GM03348 (cell line): ENCODE results near the gene PALS1.
A peak's percentile ranks its signal among the peaks of the same experiment; 100 is the strongest.

Source experiments
- DNase-seq: peaks from one replicate; pipeline ENCODE4 v3.0.0; 2012; ENCODE audit warnings: low spot score

PALS1 gene

GRCh38 chr14:67241411-67242167, at the start of gene PALS1:
Gene PALS1 (plus strand): TSS chr14:67241435. CDS start chr14:67279171, 37,736 bp downstream.
- DNase-seq, result peak; percentile 65

GRCh38 chr14:67191768-67192290, 49.4 kb upstream of the PALS1 start:
- DNase-seq, result no peak

DNA sequence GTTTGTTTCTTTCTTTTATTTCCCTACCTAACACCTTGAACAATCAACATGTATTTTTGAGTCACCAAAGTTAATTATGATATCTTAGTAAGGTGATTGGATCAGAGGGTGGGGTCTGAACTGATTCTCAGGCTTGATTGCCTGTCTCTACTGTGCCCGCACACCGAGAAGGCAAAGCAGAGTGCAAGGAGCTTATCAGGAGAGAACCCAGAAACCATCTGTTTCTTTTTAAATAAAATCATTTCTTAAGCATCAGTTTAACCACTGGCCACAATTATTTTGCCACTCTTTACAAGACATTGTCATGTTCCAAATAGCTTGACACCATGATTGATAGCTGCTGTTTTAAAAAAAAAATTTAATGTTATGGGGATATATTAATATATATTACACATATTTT, 48.9 kb upstream of the PALS1 start:
- DNase-seq, result no peak

- no peak for DNase-seq
Observed at GRCh38 chr14:67195279-67195678, 46.0 kb upstream of the PALS1 start.

- DNase-seq, result no peak
Observed at GRCh38 chr14:67199016-67199415, 42.2 kb upstream of the PALS1 start.

DNA sequence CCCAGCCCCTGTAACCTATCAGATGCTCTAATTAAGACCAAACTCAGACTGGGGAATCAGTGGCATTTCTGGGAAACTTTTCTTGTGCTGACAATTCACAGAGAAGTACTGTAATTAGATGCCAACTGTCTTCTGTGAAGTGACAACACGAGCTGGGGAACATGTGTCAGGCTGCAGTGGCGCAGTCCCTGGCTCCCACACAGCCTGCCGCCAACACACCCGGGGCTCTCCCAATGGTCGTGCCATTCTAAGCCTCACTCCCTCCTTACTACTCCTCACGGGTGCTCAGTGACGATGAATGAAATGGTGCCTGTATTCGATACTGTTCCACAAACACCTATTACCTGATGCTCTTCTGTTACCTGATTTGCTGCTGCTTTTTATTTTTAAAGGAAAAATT, 33.4 kb upstream of the PALS1 start:
- no peak for DNase-seq

DNA sequence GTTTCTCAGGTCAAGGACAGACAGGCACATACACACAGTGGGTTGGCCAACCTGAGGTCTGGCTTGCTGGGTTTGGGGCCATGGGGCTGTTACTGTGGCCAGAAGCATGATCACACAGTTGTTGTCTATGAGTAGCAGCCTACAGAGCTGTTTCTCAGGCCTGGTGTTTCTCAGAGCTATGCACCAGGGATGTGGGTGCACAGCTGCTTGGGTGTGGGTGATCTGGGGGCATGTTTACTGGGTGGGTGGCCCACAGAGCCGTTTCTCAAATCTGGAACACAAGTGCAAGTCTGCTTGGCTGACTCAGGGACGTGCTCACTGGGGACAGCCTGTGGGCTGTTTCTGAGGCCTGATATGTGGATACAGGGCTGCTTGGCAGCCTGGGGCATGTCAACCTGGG, 23.1 kb upstream of the PALS1 start:
- no peak for DNase-seq

DNA sequence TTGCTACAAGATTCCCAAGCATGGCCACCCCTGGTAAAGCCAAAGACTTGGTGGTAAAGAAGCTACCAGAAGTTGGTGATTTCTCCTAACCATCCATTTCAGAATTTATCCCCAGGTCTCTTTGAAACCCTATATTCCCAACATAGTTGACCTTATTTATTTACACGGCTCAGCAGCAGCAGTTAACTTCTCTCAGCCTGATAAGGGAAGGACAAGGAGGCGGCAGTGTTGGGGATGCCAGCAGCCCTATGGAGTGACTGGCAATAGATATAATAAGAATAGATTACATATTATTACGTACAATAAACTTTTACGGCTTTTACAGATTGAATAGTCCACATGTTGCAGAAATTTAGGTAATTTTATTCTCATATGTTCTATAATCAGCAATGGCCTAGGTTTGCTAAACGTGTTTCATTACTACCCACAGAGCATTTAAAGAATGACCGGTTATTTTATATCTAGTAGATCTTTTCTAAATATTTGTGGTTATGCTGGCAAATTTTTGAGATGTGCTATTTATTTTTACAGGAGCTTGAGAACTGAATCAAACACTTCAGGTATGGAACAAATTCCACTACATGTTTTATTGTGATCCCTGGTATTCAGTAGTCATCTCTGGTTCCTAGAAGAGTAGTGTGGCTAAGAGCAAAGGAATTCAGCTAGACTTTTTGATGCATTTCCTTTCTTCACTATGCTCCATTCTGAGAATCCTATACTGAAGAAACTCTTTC, 19.8 kb upstream of the PALS1 start:
- DNase-seq, result peak; percentile 71

- no peak for DNase-seq
Observed at GRCh38 chr14:67221982-67222328, 19.3 kb upstream of the PALS1 start.

DNA sequence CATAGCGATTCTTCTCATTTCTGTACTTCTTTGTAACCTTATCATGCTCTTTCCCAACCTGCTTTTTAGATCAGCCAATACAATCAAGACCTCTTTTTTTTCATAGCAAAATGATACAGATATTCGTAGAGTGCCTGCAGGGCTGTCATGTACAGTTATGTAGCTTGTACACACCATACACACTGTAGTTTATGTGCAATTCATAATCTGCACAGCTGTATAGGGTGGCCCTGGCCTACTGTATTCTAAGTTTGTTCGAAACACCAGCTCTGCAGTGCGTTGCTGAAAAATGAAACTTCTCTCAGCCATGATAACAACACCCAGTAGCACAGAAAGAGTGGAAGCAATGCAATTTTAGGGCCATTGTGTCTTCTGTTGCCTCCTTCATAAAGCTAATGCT, 15.7 kb upstream of the PALS1 start:
- DNase-seq, result no peak

GRCh38 chr14:67228325-67228984, 12.8 kb upstream of the PALS1 start:
- peak; percentile 14 for DNase-seq

- DNase-seq, result no peak
Observed at GRCh38 chr14:67232066-67232465, 9.2 kb upstream of the PALS1 start.

- no peak for DNase-seq
Observed at GRCh38 chr14:67232621-67233020, 8.6 kb upstream of the PALS1 start.

DNA sequence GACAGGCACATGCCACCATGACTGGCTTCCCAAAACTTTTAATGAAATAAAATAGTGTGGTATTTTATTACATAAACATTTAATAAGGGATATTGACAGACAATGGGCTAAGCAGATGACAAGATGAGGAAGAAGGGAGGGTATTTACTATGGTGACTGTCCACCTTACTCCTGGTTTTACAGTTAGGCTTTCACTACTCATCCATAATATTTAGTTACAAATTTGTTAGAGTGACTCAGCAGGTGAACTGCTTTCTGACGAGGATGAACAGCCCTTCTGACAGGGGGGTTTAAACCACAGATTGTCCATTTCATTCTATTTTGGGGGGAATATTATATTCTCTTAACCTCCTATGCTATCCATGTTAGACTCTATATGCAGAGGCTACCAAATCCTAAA, 3.6 kb upstream of the PALS1 start:
- DNase-seq, result no peak

DNA sequence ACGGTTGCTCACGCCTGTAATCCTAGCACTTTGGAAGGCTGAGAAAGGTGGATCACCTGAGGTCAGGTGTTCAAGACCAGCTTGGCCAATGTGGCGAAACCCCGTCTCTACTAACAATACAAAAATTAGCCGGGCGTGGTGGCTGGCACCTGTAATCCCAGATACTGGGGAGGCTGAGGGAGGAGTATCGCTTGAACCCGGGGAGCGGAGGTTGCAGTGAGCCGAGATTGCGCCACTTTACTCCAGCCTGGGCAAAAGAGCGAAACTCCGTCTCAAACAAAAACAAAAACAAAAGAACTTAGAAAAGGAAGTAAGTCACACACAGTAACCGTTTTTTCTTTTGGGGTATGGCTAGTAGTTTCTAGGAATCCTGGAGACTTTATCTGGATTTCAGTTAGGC, 1.7 kb upstream of the PALS1 start:
- DNase-seq, result no peak

DNA sequence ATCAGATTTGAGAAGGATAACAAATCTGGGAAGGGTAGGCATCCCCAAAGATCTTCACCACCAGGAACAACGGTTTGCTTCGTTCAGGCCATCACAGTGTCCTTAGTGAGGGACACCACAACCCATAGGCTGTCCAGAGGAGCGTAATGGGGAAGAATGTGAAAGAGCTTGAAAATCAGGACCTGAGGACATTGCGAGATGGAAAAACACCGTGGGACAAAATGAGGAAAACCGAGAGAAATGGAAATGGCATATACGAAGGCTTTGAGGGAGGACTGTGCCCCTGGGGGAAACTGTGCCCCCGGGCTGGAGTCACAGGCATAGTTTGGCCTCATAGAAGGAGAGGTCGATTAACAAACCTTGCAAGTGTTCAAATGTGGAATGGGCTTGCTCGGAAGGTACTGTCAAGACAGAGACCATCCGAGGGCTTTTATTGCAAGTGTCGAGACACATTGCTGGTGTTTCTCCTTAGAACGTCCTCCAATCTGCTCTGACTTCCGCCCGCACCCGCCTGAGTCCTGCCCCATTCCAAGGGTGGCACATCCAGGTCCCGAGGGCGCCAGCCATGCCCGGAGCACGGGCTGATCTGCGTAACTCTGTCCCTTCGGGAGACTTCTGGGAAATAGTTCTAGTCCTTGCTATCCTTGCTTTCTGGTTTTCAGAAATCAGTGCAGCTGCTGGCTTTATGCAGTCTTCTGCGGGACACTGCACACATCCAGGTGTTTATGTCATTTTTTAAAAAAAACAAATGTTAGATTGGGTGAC, 885 bp upstream of the PALS1 start:
- peak; percentile 64 for DNase-seq

GRCh38 chr14:67240978-67241410, 241 bp upstream of the PALS1 start:
- DNase-seq, result peak; percentile 98

DNA sequence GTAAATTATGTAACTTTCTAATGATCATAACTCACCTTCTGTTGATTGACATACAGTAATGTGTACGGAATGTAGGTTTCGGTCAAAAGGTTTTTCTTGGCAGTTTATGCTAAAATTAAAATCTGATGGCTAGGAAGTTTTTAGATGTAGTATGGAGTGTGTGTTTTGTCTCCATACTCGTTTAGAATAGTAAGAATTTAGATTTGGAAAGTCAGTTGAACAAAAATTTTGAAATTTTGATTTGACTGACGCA, 859 bp downstream of the PALS1 start:
- DNase-seq, result no peak

DNA sequence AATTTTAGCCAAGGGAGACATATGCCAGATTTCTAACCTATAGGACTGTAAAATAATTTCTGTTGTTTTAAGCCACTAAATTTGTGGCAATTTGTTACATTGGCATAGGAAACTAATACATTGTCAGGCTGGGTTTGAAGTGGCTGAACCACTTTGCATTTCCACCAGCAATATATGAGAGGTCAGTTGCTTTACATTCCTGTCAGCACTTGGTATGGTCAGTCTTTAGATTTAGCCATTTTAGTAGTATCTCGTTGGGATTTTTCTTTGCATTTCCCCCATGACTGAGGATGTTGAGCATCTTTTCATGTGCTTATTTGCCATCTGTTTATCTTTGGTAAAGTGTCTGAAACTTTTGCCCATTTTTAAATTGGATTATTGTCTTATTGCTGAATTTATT, 3.9 kb downstream of the PALS1 start:
- DNase-seq, result no peak

- no peak for DNase-seq
Observed at GRCh38 chr14:67251573-67252226, 10.5 kb downstream of the PALS1 start.

GRCh38 chr14:67253076-67253635, 11.9 kb downstream of the PALS1 start:
- no peak for DNase-seq

DNA sequence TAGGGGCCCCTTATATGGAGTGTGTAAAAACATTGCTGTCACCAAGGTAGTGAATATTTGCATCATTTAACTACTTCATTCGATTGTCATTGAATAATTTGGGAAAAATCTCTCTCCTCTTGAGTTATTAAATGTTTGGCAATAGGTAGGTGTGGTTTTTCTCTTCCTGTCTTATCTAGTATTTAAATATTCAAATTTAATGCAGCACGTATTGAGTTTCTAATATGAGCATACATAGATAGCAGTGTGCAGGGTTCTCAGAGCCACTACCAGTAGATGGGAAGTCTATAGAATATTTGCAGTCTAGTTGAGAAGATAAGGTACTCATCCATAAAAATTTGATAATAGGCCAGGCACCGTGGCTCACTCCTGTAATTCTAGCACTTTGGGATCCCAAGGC, 16.7 kb downstream of the PALS1 start:
- DNase-seq, result no peak
